GM23248 (cell line): ENCODE results near the gene NAPEPLD. TPM values are rescaled to one million over a fixed set of nuclear protein-coding genes. Genes with fewer than 3 reads are reported as not detected.
"Not testable (repeated sequence)": the region's sequence is repeated elsewhere in the genome, so short reads cannot be mapped to it uniquely, and the experiment has no call there.

Source experiments
- DNase-seq: peaks from one replicate; pipeline ENCODE4 v3.0.0-alpha.2; 2015
- H2AFZ ChIP-seq: fragments of 200-600 bp; sonication (generic); 2 replicates; pipeline ENCODE4 v1.6.1; 2016; ENCODE audit warnings: antibody characterized with exemption
- H3F3A ChIP-seq: fragments of 200-600 bp; sonication (generic); 2 replicates; pipeline ENCODE4 v1.6.1; 2016; ENCODE audit warnings: mild to moderate bottlenecking, antibody characterized with exemption, mixed run types; ENCODE audit not compliant: insufficient read depth
- H3K27ac ChIP-seq: fragments of 200-600 bp; sonication (generic); 2 replicates; pipeline ENCODE4 v1.5.1; 2016; ENCODE audit warnings: mild to moderate bottlenecking
- H3K27me3 ChIP-seq: fragments of 200-600 bp; sonication (generic); replicated peaks from 2 replicates; pipeline ENCODE4 v1.6.1; 2016; ENCODE audit warnings: mild to moderate bottlenecking; ENCODE audit not compliant: insufficient read depth
- H3K36me3 ChIP-seq: fragments of 200-600 bp; sonication (generic); 2 replicates; pipeline ENCODE4 v1.6.1; 2016; ENCODE audit warnings: low read depth, mild to moderate bottlenecking
- H3K4me1 ChIP-seq: fragments of 200-600 bp; sonication (generic); 2 replicates; pipeline ENCODE4 v1.6.1; 2016; ENCODE audit warnings: mild to moderate bottlenecking; ENCODE audit not compliant: insufficient read depth
- H3K4me2 ChIP-seq: fragments of 200-600 bp; sonication (generic); one replicate; pipeline ENCODE4 v1.6.1; 2016; ENCODE audit warnings: mild to moderate bottlenecking; ENCODE audit not compliant: unreplicated experiment
- H3K4me3 ChIP-seq: fragments of 200-600 bp; sonication (generic); 2 replicates; pipeline ENCODE4 v1.5.1; 2016; ENCODE audit warnings: mild to moderate bottlenecking
- H3K79me2 ChIP-seq: fragments of 200-600 bp; sonication (generic); 2 replicates; pipeline ENCODE4 v1.6.1; 2016; ENCODE audit warnings: mild to moderate bottlenecking; ENCODE audit not compliant: insufficient read depth
- H3K9ac ChIP-seq: fragments of 200-600 bp; sonication (generic); 2 replicates; pipeline ENCODE4 v1.6.1; 2016; ENCODE audit warnings: mild to moderate bottlenecking
- H3K9me2 ChIP-seq: fragments of 200-600 bp; sonication (generic); 2 replicates; pipeline ENCODE4 v1.6.1; 2016; ENCODE audit warnings: mixed run types, mild to moderate bottlenecking, moderate library complexity; ENCODE audit not compliant: insufficient read depth
- H3K9me3 ChIP-seq: fragments of 200-600 bp; sonication (generic); one replicate; pipeline ENCODE4 v1.6.1; 2017; ENCODE audit warnings: low read depth
- H4K20me1 ChIP-seq: fragments of 200-600 bp; sonication (generic); 2 replicates; pipeline ENCODE4 v1.6.0; 2016; ENCODE audit not compliant: insufficient read depth
- EZH2 ChIP-seq: fragments of 200-600 bp; sonication (generic); IDR thresholded peaks from 2 replicates; pipeline ENCODE4 v1.6.1; 2018; ENCODE audit warnings: antibody characterized with exemption, mild to moderate bottlenecking; ENCODE audit not compliant: insufficient read depth, poor library complexity, severe bottlenecking
- EZH2phosphoT487 ChIP-seq: fragments of 200-600 bp; sonication (generic); IDR thresholded peaks from 2 replicates; pipeline ENCODE4 v1.6.1; 2018; ENCODE audit warnings: antibody characterized with exemption, moderate library complexity, mild to moderate bottlenecking, low read depth; ENCODE audit not compliant: insufficient read depth
- WGBS, 2 experiments: methylation state at CpG; one replicate each; pipeline ENCODE4 v1.1.6; 2015 to 2017; ENCODE audit warnings: low lambda C conversion rate in 2 of 2, low coverage in 1 of 2; ENCODE audit errors: missing lambda C conversion rate in 2 of 2; 5-methylcytosine and 5-hydroxymethylcytosine counted together
- in situ Hi-C: fragments of 300-500 bp; cut with MboI; formaldehyde crosslinking; loops from 2 replicates; pipeline ENCODE4 v1.15.0; 2020
- polyA plus RNA-seq: library from polyadenylated mRNA; unstranded; fragments of >200 nt; fragmentation: Nextera tagmentation; extraction: Ambion mirVana; gene quantifications from 2 replicates; pipeline ENCODE4 v1.2.1, GENCODE V29; 2016
- total RNA-seq: library from RNA; depleted of rRNA; stranded (reverse); fragments of >200 nt; shearing (Covaris generic); gene quantifications from 2 replicates; pipeline ENCODE4 v1.2.3, GENCODE V29; 2014

NAPEPLD gene
- total and polyA plus RNA-seq, 2 experiments from 2014 or later = 4.4 to 10.8 TPM

DNA sequence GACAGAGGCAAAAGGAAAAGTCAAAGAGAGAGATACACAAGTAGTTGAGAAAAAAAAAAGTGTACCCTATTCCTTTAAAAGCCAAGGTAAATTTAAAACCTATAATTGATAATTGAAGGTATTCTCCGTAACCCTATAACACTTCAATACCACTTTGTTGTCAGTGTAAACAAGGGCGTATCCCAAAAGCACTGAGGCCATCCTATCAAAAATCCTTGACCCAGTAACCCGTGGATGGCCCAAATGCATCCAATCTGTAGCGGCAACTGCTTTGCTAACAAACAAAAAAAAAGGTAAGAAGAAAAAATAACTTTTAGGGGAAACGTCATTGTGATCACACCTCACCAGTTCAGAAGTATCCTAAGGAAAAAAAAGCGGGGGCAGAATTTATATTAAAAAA lies 5.1 kb upstream of the NAPEPLD start:
- Histone ChIP-seq H3K4me3 (no peak overlapping the region), H3F3A (no peaks in the 10 kb centered on the region), H3K9ac (no peak overlapping the region), H2AFZ (no peak overlapping the region), H3K4me2 (no peak overlapping the region), H3K36me3 (no peaks in the 10 kb centered on the region), H4K20me1 (no peaks in the 10 kb centered on the region), H3K79me2 (no peaks in the 10 kb centered on the region), H3K4me1 (no peaks in the 10 kb centered on the region), H3K9me3 (no peaks in the 10 kb centered on the region), H3K9me2 (no peaks in the 10 kb centered on the region), H3K27ac (no peak overlapping the region), H3K27me3 (no peaks in the 10 kb centered on the region)
- 83 to 85% methylated on average over 6 of the region's 6 CpGs for WGBS, 2 experiments
- in situ Hi-C loops = no loop called here
- TF ChIP-seq EZH2 = no peak
- no peak for TF ChIP-seq EZH2phosphoT487
- no peak for DNase-seq

DNA sequence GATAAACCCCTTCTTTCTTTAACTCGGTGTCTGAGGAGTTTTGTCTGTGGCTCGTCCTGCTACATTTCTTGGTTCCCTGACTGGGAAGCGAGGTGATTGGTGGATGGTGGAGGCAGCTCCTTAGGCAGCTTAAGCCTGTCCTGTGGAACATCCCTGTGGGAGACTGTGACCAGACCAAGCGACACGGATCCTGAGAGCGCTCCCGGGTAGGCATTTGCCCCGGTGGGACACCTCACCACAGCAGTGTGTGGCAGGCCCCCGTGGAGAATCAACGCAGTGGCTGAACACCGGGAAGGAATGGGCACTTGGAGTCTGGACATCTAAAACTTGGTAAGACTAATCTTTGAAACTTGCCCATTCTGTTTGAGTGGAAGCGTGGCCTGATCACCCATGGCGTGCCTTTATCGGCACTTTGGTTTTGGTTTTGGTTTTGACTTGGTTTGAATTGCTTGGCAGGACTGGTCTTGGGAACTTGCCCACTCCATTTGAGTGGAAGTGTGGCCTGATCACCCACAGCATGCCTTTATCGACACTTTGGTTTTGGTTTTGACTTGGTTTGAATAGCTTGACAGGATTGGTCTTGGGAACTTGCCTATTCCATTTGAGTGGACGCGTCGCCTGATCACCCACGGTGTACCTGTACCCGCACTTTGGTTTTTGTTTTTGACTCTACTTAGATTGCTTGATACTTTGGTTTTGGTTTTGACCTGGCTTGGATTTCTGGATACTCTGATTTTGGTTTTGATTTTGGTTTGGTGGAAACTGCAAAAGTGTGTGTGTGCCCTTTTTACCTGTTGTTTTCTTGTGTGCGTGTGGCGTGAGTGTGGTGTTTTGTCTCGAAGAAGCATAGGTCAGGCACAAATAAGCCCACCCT lies 4.1 kb upstream of the NAPEPLD start:
- H3K4me1 ChIP-seq, H3K9me2 ChIP-seq, H3K36me3 ChIP-seq, H3F3A ChIP-seq, H2AFZ ChIP-seq, H3K4me3 ChIP-seq, H4K20me1 ChIP-seq, H3K27me3 ChIP-seq, H3K79me2 ChIP-seq, H3K4me2 ChIP-seq, DNase-seq, H3K27ac ChIP-seq, H3K9ac ChIP-seq, in situ Hi-C loops, H3K9me3 ChIP-seq: not testable (repeated sequence)
- 92 to 94% methylated on average over 23 of the region's 23 CpGs for WGBS, 2 experiments

DNA sequence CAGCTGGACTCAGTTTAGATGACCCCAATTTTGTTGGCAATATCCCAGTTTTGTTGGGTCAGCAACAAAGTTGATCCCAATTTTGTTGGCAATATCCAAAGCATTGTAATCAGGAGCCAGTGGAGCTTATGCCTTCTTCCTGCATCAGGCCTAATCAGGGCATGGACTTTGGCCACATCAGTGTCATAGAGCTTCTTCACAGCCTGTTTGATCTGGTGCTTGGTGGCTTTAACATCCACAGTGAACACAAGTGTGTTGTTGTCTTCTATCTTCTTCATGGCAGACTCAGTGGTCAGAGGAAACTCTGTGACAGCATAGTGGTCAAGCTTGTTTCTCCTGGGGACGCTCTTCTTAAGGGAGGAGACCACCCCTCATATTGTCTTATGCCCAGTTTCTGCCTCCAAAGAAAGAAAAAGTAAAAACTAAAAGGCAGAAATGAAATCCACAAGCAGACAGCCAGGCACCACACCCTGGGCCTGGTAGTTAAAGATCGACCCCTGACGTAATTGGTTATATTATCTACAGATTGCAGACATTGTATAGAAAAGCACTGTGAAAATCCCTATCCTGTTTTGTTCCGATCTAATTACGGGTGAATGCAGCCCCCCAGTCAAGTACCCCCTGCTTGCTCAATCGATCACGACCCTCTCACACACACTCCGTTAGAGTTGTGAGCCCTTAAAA lies 3.2 kb upstream of the NAPEPLD start:
- H3K27me3 ChIP-seq, H3K9me2 ChIP-seq, DNase-seq, H4K20me1 ChIP-seq, H3K4me3 ChIP-seq, H3K4me2 ChIP-seq, H2AFZ ChIP-seq, in situ Hi-C loops, H3K36me3 ChIP-seq, H3K9me3 ChIP-seq, H3K9ac ChIP-seq, H3K27ac ChIP-seq, H3F3A ChIP-seq: not testable (repeated sequence)
- Histone ChIP-seq H3K4me1 (peaks cover 10% of the 10 kb centered on the region), H3K79me2 (peaks cover 15% of the 10 kb centered on the region)
- 78 to 86% methylated on average over 8 of the region's 8 CpGs for WGBS, 2 experiments

DNA sequence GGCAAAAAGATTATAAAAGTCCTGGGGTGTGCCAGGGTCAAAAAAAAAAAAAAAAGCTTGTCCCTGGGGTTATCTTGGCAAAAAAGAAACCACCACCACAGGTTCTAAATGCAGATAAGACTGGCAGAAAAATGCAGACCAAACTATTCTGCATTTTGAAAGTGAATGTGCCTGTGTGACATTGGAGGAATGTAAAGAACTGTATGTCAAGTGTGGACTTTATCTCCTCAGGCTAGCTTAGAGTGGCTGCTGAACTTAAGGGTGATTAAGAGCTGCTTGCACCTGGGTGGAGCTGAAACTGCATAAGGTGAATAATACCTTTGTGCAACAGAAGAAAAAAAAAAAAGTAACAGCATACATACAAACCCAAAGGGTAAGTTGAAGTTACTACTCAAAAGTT lies 1.3 kb upstream of the NAPEPLD start:
- no peak overlapping the region for H3K4me2 ChIP-seq
- no peak overlapping the region for H3K27ac ChIP-seq
- H2AFZ ChIP-seq = peak overlapping the region; percentile 91

More for the DNA sequence above, 1.3 kb upstream of the NAPEPLD start:
- no peak for DNase-seq
- no peak for TF ChIP-seq EZH2phosphoT487
- TF ChIP-seq EZH2 = no peak
- H3K27me3 ChIP-seq = no peaks in the 10 kb centered on the region
- no peak overlapping the region for H3K4me3 ChIP-seq
- no peaks in the 10 kb centered on the region for H3K36me3 ChIP-seq
- H3K9me2 ChIP-seq = no peaks in the 10 kb centered on the region
- H3K79me2 ChIP-seq = peaks cover 28% of the 10 kb centered on the region
- no peaks in the 10 kb centered on the region for H4K20me1 ChIP-seq
- H3F3A ChIP-seq = peaks cover 7% of the 10 kb centered on the region; the same call in 1 of the 2 replicates
- no peaks in the 10 kb centered on the region for H3K9me3 ChIP-seq
- H3K4me1 ChIP-seq = peaks cover 13% of the 10 kb centered on the region
- H3K9ac ChIP-seq = no peak overlapping the region
- in situ Hi-C loops = no loop called here
